Measurements from ENCODE around the gene GALNT3. TPM values are rescaled to one million over a fixed set of nuclear protein-coding genes. Genes with fewer than 3 reads are reported as not detected.

Gene GALNT3
- total and polyA plus RNA-seq, 9 of the 15 experiments (the other 6 are each of a cell fraction or from before 2014, with no cell fraction given): 0.03 to 0.29 (median 0.06) TPM; not detected in 6

- POLR2A ChIA-PET: no interaction called here
- in situ Hi-C loops (cut with MboI): no loop called here
- ATAC-seq: no peak
- no peak overlapping the region for H3K4me2 ChIP-seq (ENCODE audit: insufficient read depth, low read length)
- H2AFZ ChIP-seq (ENCODE audit: low read depth, low read length): no peak overlapping the region
- H3K9ac ChIP-seq (ENCODE audit: insufficient read depth in 1 of 2, low read depth in 2 of 2, low read length in 2 of 2): no peak overlapping the region
- intact Hi-C loops (cut with micrococcal nuclease): no loop called here
- no peak for DNase-seq (ENCODE audit: extremely low read depth in 1 of 4, low spot score in 3 of 4)
- H3K9me1 ChIP-seq (ENCODE audit: control insufficient read depth, insufficient read depth, low read length): no peaks in the 10 kb centered on the region
- peaks cover 0 to 18% of the 10 kb centered on the region in 2 experiments; a peak in 2 of 5 replicates for H3K27me3 ChIP-seq (ENCODE audit: control insufficient read depth in 2 of 2, insufficient read depth in 2 of 2, low read length in 2 of 2)
- H3K79me2 ChIP-seq (ENCODE audit: control insufficient read depth, insufficient read depth, low read length): no peaks in the 10 kb centered on the region
- H3K27ac ChIP-seq (ENCODE audit: extremely low read depth, low read depth, low read length): no peak overlapping the region
- BruUV-seq (replicated peaks): no TSS peak
- no peak overlapping the region for H3K4me3 ChIP-seq
- H3K9me3 ChIP-seq (replicated peaks; ENCODE audit: control insufficient read depth, insufficient read depth, low read depth, low read length): no peaks in the 10 kb centered on the region
- CTCF ChIA-PET (ENCODE audit: low intra/inter-chr PET ratio): interaction anchor here (0.6 kb wide), 1 partner anchor 74 kb away, joined by 3 read pairs; no protein-coding TSS in a partner anchor
- no peak for FAIRE-seq
- TF ChIP-seq ZNF146 (CRISPR knock-in tag; IDR thresholded peaks at IDR 0.05; ENCODE audit: unreplicated experiment): no peak
- TF ChIP-seq PREB (CRISPR knock-in tag; IDR thresholded peaks at IDR 0.05): no peak
- no peak for TF ChIP-seq ZNF395 (CRISPR knock-in tag; IDR thresholded peaks at IDR 0.05)
- TF ChIP-seq REST (IDR thresholded peaks at IDR 0.05; ENCODE audit: borderline replicate concordance): no peak
- TF ChIP-seq REST (CRISPR knock-in tag; IDR thresholded peaks at IDR 0.05; ENCODE audit: low read depth): no peak
- no peak for TF ChIP-seq ZNF12 (CRISPR knock-in tag; IDR thresholded peaks at IDR 0.05)
- no peak for TF ChIP-seq TAF15 (IDR thresholded peaks at IDR 0.05; ENCODE audit: low read depth, low read length)
- no peak for TF ChIP-seq RB1 (IDR thresholded peaks at IDR 0.05; ENCODE audit: low read depth)
- TF ChIP-seq IRF9 (tag; IDR thresholded peaks at IDR 0.05): no peak
- H3K36me3 ChIP-seq (ENCODE audit: control insufficient read depth, insufficient read depth, low read length): no peaks in the 10 kb centered on the region
- H3K4me1 ChIP-seq (replicated peaks in 1 of 2; ENCODE audit: control insufficient read depth in 2 of 2, insufficient read depth in 2 of 2, low read length in 2 of 2): peaks cover 0 to 11% of the 10 kb centered on the region in 2 experiments; a peak in 1 of 5 replicates
- 0% methylated on average over 1 of the region's 1 CpG for WGBS (ENCODE audit: insufficient coverage, low coverage, missing lambda C conversion rate)
- H4K20me1 ChIP-seq (replicated peaks; ENCODE audit: control insufficient read depth, insufficient read depth, low read length): no peaks in the 10 kb centered on the region
These were observed 2.1 kb upstream of the GALNT3 start for GRCh38 chr2:165796129-165796528.
